Ascending aorta (tissue), 2 donors: ENCODE data around the gene PCCB. TPM values are rescaled to one million over a fixed set of nuclear protein-coding genes. Genes with fewer than 3 reads are reported as not detected.

ENCODE experiments used
- DNase-seq, 2 donors: peaks; one replicate each; pipeline ENCODE4 v3.0.0-alpha.2; 2019; ENCODE audit warnings: low spot score in 2 of 2
- H3K27ac ChIP-seq, 2 donors: fragments of 200-600 bp; sonication (generic); one replicate each; pipeline ENCODE4 v1.5.1; 2016 to 2017; ENCODE audit warnings: mild to moderate bottlenecking in 1 of 2
- H3K27me3 ChIP-seq: fragments of 200-600 bp; sonication (generic); one replicate; pipeline ENCODE4 v1.5.1; 2017
- H3K36me3 ChIP-seq, 2 donors: fragments of 200-600 bp; sonication (generic); one replicate each; pipeline ENCODE4 v1.5.1; 2016
- H3K4me1 ChIP-seq, 2 donors: fragments of 200-600 bp; sonication (generic); one replicate each; pipeline ENCODE4 v1.5.1; 2016 to 2017; ENCODE audit warnings: mild to moderate bottlenecking in 1 of 2
- H3K4me3 ChIP-seq, 2 donors: fragments of 200-600 bp; sonication (generic); one replicate each; pipeline ENCODE4 v1.5.1; 2016 to 2017; ENCODE audit warnings: mild to moderate bottlenecking in 1 of 2
- H3K9me3 ChIP-seq, 2 donors: fragments of 200-600 bp; sonication (generic); one replicate each; pipeline ENCODE4 v1.5.1; 2016
- intact Hi-C: fragments of 100-400 bp; cut with DNase I; formaldehyde crosslinking; loops from one replicate; pipeline ENCODE4 v1.15.1; 2023
- total RNA-seq: library from RNA; depleted of rRNA; stranded (reverse); fragments of >200 nt; gene quantifications from one replicate; pipeline ENCODE4 v1.1.0, GENCODE V29; 2016
- TF ChIP-seq, protein P1 (sequence below), 3 experiments: fragments of 200-600 bp in 2 of 3; fragments of 450-650 bp in 1 of 3; sonication (generic) in 2 of 3; IDR thresholded peaks; one replicate each; pipeline ENCODE4 v1.5.1; 2016 to 2019; ENCODE audit warnings: antibody characterized with exemption in 3 of 3, mild to moderate bottlenecking in 1 of 3, moderate library complexity in 1 of 3

Gene PCCB
- total RNA-seq, 1 donor from 2014 or later, result 114 TPM

DNA sequence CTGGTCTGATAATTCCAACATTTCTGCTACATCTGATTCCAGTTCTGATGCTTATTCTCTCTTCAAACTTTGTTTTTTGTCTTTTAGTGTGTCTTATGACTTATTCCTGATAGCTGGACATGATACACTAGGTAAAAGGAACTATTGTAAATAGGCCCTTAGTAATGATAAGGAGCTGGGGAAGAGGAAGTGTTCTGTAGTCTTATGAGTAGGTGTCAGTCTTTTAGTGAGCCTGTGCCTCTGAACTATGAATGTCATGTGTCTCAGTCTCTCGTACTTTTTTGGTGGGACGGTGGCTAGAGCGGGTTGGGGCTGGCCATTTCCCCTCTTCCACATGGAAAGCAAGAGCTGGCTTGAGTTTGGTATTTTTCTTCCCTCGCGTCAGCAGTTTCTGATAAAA is 41.2 kb downstream of the PCCB start:
- DNase-seq, result no peak
- H3K27me3 ChIP-seq, result no peaks in the 10 kb centered on the region

DNA sequence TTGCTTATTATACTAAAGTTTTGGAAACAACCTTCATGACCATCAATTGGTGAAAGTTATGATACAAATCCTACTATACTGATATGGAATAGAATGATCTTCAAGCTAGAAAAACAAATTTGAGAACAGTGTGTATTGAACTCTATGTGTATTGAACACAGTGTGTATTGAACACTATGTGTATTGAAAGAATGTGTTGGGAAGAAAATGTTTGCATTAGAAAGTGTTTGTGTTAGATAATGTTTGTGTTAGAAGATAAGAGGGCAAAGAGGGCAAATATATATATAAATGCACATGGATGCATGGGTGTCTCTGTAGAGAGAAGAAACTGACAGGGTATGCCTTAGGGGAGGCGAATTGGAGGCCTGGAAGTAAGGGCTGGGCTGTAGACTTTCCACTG is 42.4 kb downstream of the PCCB start:
- peaks cover 1 to 34% of the 10 kb centered on the region in 2 donors for H3K36me3 ChIP-seq

More for the DNA sequence above, 41.2 kb downstream of the PCCB start:
- Histone ChIP-seq H3K36me3 (peaks cover 0 to 37% of the 10 kb centered on the region in 2 donors), H3K4me1 (no peaks in the 10 kb centered on the region), H3K9me3 (no peaks in the 10 kb centered on the region), H3K27ac (no peak overlapping the region), H3K4me3 (no peak overlapping the region)
- TF ChIP-seq, protein P1, sequence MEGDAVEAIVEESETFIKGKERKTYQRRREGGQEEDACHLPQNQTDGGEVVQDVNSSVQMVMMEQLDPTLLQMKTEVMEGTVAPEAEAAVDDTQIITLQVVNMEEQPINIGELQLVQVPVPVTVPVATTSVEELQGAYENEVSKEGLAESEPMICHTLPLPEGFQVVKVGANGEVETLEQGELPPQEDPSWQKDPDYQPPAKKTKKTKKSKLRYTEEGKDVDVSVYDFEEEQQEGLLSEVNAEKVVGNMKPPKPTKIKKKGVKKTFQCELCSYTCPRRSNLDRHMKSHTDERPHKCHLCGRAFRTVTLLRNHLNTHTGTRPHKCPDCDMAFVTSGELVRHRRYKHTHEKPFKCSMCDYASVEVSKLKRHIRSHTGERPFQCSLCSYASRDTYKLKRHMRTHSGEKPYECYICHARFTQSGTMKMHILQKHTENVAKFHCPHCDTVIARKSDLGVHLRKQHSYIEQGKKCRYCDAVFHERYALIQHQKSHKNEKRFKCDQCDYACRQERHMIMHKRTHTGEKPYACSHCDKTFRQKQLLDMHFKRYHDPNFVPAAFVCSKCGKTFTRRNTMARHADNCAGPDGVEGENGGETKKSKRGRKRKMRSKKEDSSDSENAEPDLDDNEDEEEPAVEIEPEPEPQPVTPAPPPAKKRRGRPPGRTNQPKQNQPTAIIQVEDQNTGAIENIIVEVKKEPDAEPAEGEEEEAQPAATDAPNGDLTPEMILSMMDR (IDR thresholded peaks at IDR 0.05), result no peak
- intact Hi-C loops, result no loop called here

DNA sequence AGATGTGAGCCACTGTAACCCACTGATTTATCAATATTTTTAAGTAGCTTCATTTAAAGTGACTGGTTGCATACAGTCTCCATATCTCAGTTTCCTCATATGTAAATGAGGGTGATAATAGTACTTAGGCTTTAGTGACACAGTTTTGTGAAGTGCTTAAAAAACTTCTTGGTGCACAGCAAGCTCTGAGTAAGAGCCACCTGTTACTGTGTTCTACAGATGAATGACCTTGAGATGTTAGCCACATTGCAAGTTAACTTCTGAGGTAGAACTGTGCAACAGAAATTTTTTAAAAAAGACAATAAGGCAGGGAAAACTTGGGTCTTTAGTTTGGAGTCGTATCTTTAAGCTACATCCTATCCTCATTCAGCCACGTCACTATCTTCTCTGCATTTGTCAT is 43.1 kb downstream of the PCCB start:
- no peak for DNase-seq
- TF ChIP-seq, protein P1 (IDR thresholded peaks at IDR 0.05), result no peak
- H3K27ac ChIP-seq, result no peak overlapping the region
- H3K4me3 ChIP-seq, result no peak overlapping the region
- H3K4me1 ChIP-seq, result no peaks in the 10 kb centered on the region
- H3K27me3 ChIP-seq, result no peaks in the 10 kb centered on the region
- peaks cover 7 to 38% of the 10 kb centered on the region in 2 donors for H3K36me3 ChIP-seq
- no peaks in the 10 kb centered on the region for H3K9me3 ChIP-seq
- intact Hi-C loops, result no loop called here

More for the DNA sequence above, 42.4 kb downstream of the PCCB start:
- Histone ChIP-seq H3K4me3 (no peak overlapping the region), H3K4me1 (no peaks in the 10 kb centered on the region), H3K27me3 (no peaks in the 10 kb centered on the region), H3K9me3 (no peaks in the 10 kb centered on the region), H3K27ac (no peak overlapping the region)
- TF ChIP-seq, protein P1 (IDR thresholded peaks at IDR 0.05), result no peak
- intact Hi-C loops, result no loop called here
- no peak for DNase-seq

DNA sequence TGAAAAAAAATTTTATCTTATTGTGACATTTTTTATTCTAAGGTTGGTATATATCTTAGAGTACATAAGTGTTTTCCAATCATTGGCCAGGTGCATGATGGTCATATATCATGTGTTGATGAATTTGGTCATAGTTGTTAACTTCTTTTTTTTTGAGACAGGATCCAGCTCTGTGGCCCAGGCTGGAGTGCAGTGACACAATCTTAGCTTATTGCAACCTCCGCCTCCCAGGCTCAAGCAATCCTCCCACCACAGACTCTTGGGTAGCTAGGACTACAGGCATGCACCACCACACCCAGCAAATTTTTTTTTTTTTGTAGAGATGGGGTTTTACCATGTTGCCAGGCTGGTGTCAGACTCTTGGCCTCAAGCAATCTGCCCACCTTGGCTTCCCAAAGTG is 44.0 kb downstream of the PCCB start:
- TF ChIP-seq, protein P1 (IDR thresholded peaks at IDR 0.05), result no peak
- peaks cover 7 to 40% of the 10 kb centered on the region in 2 donors for H3K36me3 ChIP-seq
- intact Hi-C loops, result no loop called here

DNA sequence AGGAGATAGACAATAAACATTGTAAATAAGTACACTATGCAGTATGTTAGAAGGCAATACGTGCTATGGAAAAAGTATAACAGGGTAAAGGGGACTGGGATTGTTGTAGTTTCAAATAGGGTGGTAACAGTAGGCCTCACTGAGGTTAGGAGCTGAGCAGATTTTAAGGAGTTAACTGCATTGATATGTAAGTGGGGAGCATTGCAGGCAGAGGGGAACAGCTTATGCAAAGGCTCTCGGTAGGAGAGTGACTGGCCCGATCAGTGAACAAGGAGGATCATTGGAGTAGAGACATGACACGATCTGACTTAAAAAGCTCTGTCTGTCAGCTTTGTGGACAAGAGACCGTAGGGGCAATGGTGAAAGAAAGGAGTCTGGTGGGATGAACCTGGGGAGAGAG is 46.8 kb downstream of the PCCB start:
- H3K27me3 ChIP-seq, result no peaks in the 10 kb centered on the region
- no peaks in the 10 kb centered on the region for H3K9me3 ChIP-seq
- no peak overlapping the region for H3K27ac ChIP-seq
- no peaks in the 10 kb centered on the region for H3K4me1 ChIP-seq
- peaks cover 25 to 52% of the 10 kb centered on the region in 2 donors for H3K36me3 ChIP-seq
- intact Hi-C loops, result no loop called here
- DNase-seq, result no peak
- H3K4me3 ChIP-seq, result no peak overlapping the region
- TF ChIP-seq, protein P1 (IDR thresholded peaks at IDR 0.05), result no peak

More for the DNA sequence above, 44.0 kb downstream of the PCCB start:
- DNase-seq, result no peak
- Histone ChIP-seq H3K27me3 (no peaks in the 10 kb centered on the region), H3K4me1 (no peaks in the 10 kb centered on the region), H3K27ac (no peak overlapping the region), H3K9me3 (no peaks in the 10 kb centered on the region), H3K4me3 (no peak overlapping the region)

DNA sequence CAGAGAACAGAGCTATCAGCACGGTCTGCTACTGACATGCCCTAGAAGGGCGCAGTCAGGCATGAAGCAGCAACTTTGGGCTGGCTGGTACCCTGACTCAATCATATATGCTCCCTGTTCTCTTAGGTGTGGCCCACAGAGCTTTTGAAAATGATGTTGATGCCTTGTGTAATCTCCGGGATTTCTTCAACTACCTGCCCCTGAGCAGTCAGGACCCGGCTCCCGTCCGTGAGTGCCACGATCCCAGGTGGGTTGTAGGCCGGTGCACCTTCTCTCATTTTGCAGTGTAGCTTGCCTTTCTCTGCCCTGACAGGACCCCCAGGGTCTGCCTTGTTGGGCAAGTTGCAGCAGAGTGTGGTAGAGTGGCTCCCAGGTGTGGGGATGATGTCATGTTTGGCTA is 47.7 kb downstream of the PCCB start:
- no peak overlapping the region for H3K4me3 ChIP-seq
- peaks cover 25 to 46% of the 10 kb centered on the region in 2 donors for H3K36me3 ChIP-seq
- DNase-seq, result no peak
- no peak overlapping the region for H3K27ac ChIP-seq
- no peaks in the 10 kb centered on the region for H3K27me3 ChIP-seq
- H3K4me1 ChIP-seq, result no peaks in the 10 kb centered on the region
- intact Hi-C loops, result no loop called here
- TF ChIP-seq, protein P1 (IDR thresholded peaks at IDR 0.05), result no peak
- no peaks in the 10 kb centered on the region for H3K9me3 ChIP-seq
